ENCODE data around the gene GNA14. TPM values are rescaled to one million over a fixed set of nuclear protein-coding genes. Genes with fewer than 3 reads are reported as not detected.
"Not testable (repeated sequence)": the region's sequence is repeated elsewhere in the genome, so short reads cannot be mapped to it uniquely, and the experiment has no call there.

GNA14 gene
- 1 to 10 TPM in 1 of 3 donors, not detected in 2; 1.8 TPM for total RNA-seq
- total RNA-seq (2013), result not detected

DNA sequence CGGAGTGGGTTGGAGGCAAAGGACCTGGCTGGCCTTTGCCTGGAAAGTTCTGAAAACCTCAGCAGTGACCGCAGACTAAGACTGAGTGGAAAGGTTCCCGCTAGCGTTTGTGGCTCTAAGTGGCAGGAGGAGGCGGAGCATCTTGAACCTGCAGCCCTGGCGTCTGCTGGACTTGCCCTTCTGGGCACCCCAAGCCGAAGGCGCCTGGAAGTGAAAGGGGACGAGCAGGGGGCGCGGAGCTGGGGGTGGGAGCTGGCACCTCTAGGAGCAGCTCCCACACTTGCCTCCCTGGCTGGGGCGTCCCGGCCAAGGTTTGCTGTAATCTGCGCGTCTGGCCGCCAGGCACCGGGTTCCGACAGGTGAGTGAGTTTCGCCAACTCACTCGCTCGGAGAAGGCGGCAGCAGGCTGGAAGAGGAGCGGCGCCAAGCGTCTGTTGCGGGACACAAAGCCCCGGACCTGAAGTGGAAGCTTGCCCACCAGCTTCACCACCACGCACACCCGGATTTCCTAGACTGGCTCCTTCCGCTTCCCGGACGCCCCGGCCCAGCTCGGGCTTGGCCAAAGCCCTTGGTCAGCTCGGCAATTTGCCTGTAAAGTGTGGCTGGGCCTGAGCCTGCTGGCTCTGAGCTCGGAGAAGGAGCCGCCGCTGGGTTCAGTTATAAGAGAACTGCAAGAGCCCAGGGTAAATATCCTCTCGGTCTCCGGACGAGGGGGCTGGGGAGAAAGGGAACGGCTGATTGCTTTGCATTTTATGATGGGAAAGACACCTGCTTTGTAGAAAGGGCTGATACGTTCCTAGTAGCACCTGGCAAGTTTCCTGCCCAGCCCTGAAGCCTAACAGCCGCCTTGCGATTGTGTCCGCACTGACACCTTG lies at the start of gene GNA14:
Gene GNA14 (minus strand): TSS at position 89 of the 875 bp plus-strand sequence. CDS start 529 bp downstream, outside the sequence.
- intact Hi-C loops (cut with micrococcal nuclease), result no loop called here
- Histone ChIP-seq H3K9me3 (ENCODE audit: control insufficient read depth, insufficient read depth, low read length) (no peaks in the 10 kb centered on the region), H3K27me3 (ENCODE audit: control insufficient read depth, insufficient read depth, low read length) (peaks cover 28% of the 10 kb centered on the region), H3K4me1 (ENCODE audit: control insufficient read depth, insufficient read depth, low read length) (peaks cover 12% of the 10 kb centered on the region), H3K36me3 (ENCODE audit: control insufficient read depth, insufficient read depth, low read length) (no peaks in the 10 kb centered on the region), H3K4me3 (ENCODE audit: low read length) (no peak within 1 kb of the TSS), H3K27ac (ENCODE audit: low read length) (no peak within 1 kb of the TSS)
- no peak for DNase-seq
- peaks cover 7 to 13% of the 10 kb centered on the region in 2 donors for H3K4me1 Mint-ChIP-seq
- no peaks in the 10 kb centered on the region for H3K9me3 Mint-ChIP-seq
- TF ChIP-seq, protein P1, sequence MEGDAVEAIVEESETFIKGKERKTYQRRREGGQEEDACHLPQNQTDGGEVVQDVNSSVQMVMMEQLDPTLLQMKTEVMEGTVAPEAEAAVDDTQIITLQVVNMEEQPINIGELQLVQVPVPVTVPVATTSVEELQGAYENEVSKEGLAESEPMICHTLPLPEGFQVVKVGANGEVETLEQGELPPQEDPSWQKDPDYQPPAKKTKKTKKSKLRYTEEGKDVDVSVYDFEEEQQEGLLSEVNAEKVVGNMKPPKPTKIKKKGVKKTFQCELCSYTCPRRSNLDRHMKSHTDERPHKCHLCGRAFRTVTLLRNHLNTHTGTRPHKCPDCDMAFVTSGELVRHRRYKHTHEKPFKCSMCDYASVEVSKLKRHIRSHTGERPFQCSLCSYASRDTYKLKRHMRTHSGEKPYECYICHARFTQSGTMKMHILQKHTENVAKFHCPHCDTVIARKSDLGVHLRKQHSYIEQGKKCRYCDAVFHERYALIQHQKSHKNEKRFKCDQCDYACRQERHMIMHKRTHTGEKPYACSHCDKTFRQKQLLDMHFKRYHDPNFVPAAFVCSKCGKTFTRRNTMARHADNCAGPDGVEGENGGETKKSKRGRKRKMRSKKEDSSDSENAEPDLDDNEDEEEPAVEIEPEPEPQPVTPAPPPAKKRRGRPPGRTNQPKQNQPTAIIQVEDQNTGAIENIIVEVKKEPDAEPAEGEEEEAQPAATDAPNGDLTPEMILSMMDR (IDR thresholded peaks at IDR 0.05), result no peak
- no peaks in the 10 kb centered on the region for H3K36me3 Mint-ChIP-seq
- no peak within 1 kb of the TSS for H3K27ac Mint-ChIP-seq
- H3K27me3 Mint-ChIP-seq (ENCODE audit: low read depth in 2 of 2), result peaks cover 42 to 45% of the 10 kb centered on the region in 2 donors
- H3K4me3 Mint-ChIP-seq, result no peak within 1 kb of the TSS
- no peak for ATAC-seq
- WGBS (ENCODE audit: insufficient coverage), result 7% methylated on average over 46 of the region's 46 CpGs

DNA sequence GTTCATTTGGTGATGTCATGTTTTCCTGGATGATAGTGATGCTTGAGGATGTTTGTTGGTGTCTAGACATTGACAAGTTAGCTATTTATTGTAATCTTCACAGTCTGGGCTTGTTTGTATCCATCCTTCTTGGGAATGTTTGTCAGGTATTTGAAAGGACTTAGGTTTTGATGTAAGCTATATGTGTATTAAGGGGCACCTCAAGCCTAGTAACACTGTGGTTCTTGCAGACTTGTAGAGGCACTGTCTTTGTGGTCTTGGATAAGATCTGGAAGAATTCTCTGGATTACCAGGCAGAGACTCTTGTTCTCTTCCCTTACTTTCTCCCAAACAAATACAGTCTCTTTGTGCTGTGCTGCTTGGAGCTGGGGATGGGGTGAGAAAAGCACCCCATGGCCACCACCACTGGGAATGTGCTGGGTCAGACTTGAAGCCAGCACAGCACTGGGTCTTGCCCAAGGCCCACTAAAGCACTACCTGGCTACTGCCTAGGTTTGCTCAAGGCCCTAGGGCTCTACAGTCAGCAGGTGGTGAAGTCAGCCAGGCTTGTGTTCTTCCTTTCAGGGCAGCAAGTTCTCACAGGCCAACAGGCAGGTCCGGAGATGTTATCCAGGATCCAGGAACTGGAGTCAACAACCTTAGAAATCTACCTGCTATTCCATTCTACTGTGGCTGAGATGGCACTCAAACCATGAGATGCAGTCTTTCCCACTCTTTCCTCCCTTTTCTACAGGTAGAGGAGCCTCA lies 49.3 kb upstream of the GNA14 start:
- H3K4me1 ChIP-seq (ENCODE audit: control insufficient read depth, insufficient read depth, low read length), result no peaks in the 10 kb centered on the region
- DNase-seq (no peak), ATAC-seq (no peak)
- TF ChIP-seq, protein P1 (IDR thresholded peaks at IDR 0.05), result no peak
- no peak overlapping the region for H3K27ac Mint-ChIP-seq
- no peaks in the 10 kb centered on the region for H3K27me3 ChIP-seq (ENCODE audit: control insufficient read depth, insufficient read depth, low read length)
- no peak overlapping the region for H3K27ac ChIP-seq (ENCODE audit: low read length)
- H3K9me3 ChIP-seq (ENCODE audit: control insufficient read depth, insufficient read depth, low read length), result no peaks in the 10 kb centered on the region
- no peak overlapping the region for H3K4me3 ChIP-seq (ENCODE audit: low read length)
- peaks cover 13 to 32% of the 10 kb centered on the region in 2 donors for H3K27me3 Mint-ChIP-seq (ENCODE audit: low read depth in 2 of 2)
- no peaks in the 10 kb centered on the region for H3K36me3 Mint-ChIP-seq
- no peaks in the 10 kb centered on the region for H3K4me1 Mint-ChIP-seq
- intact Hi-C loops (cut with micrococcal nuclease), result no loop called here
- H3K9me3 Mint-ChIP-seq, result no peaks in the 10 kb centered on the region
- no peak overlapping the region for H3K4me3 Mint-ChIP-seq
- H3K36me3 ChIP-seq (ENCODE audit: control insufficient read depth, insufficient read depth, low read length), result no peaks in the 10 kb centered on the region
- WGBS (ENCODE audit: insufficient coverage), result 96% methylated on average over 1 of the region's 1 CpG

DNA sequence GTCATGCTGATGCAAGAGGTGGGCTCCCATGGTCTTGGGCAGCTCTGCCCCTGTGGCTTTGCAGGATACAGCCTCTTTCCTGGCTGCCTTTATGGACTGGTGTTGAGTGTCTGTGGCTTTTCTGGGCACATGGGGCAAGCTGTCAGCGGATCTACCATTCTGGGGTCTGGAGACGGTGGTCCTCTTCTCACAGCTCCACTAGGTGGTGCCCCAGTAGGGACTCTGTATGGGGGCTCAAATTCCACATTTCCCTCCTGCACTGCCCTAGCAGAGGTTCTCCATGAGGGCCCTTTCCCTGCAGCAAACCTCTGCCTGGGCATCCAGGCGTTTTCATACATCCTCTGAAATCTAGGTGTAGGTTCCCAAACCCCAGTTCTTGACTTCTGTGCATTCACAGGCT lies 42.6 kb upstream of the GNA14 start:
- H3K4me1 ChIP-seq (ENCODE audit: control insufficient read depth, insufficient read depth, low read length); H3K4me1 Mint-ChIP-seq; H3K9me3 ChIP-seq (ENCODE audit: control insufficient read depth, insufficient read depth, low read length); H3K36me3 ChIP-seq (ENCODE audit: control insufficient read depth, insufficient read depth, low read length); H3K27ac Mint-ChIP-seq; H3K27me3 ChIP-seq (ENCODE audit: control insufficient read depth, insufficient read depth, low read length); ATAC-seq; H3K4me3 ChIP-seq (ENCODE audit: low read length); intact Hi-C loops (cut with micrococcal nuclease); H3K4me3 Mint-ChIP-seq; H3K9me3 Mint-ChIP-seq; DNase-seq; H3K36me3 Mint-ChIP-seq; H3K27ac ChIP-seq (ENCODE audit: low read length): not testable (repeated sequence)
- 85% methylated on average over 3 of the region's 3 CpGs for WGBS (ENCODE audit: insufficient coverage)
- peaks cover 14 to 23% of the 10 kb centered on the region in 2 donors for H3K27me3 Mint-ChIP-seq (ENCODE audit: low read depth in 2 of 2)

DNA sequence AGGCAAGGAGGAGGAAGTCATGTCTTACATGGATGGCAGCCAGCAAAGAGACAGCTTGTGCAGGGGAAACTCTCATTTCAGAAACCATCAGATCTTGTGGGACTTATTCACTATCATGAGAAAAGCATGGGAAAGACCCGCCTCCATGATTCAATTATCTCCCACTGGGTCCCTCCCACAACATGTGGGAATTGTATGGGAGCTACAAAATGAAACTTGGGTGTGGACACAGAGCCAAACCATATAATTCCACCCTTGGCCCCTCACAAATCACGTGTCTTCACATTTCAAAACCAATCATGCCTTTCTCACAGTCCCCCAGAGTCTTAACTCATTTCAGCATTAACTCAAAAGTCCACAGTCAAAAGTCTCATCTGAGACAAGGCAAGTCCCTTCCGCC lies 42.0 kb upstream of the GNA14 start:
- not testable (repeated sequence) for H3K27me3 ChIP-seq (ENCODE audit: control insufficient read depth, insufficient read depth, low read length)
- H3K27me3 Mint-ChIP-seq (ENCODE audit: low read depth in 2 of 2), result peaks cover 14 to 18% of the 10 kb centered on the region in 2 donors

DNA sequence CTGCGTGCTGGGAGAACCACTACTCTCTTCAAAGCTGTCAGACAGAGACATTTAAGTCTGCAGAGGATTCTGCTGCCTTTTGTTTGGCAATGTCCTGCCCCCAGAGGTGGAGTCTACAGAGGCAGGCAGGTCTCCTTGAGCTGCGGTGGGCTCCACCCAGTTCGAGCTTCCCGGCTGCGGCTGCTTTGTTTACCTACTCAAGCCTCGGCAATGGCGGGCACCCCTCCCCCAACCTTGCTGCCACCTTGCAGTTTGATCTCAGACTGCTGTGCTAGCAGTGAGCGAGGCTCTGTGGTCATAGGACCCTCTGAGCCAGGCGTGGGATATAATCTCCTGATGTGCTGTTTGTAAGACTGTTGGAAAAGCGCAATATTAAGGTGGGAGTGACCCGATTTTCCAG lies 39.6 kb upstream of the GNA14 start:
- ATAC-seq, H3K27ac Mint-ChIP-seq: not testable (repeated sequence)

More for the DNA sequence above, 42.0 kb upstream of the GNA14 start:
- H3K36me3 Mint-ChIP-seq; H3K27ac ChIP-seq (ENCODE audit: low read length); H3K9me3 Mint-ChIP-seq; DNase-seq; H3K9me3 ChIP-seq (ENCODE audit: control insufficient read depth, insufficient read depth, low read length); intact Hi-C loops (cut with micrococcal nuclease); H3K27ac Mint-ChIP-seq; H3K36me3 ChIP-seq (ENCODE audit: control insufficient read depth, insufficient read depth, low read length); H3K4me3 ChIP-seq (ENCODE audit: low read length); H3K4me1 Mint-ChIP-seq; H3K4me1 ChIP-seq (ENCODE audit: control insufficient read depth, insufficient read depth, low read length); ATAC-seq; H3K4me3 Mint-ChIP-seq: not testable (repeated sequence)
- 95% methylated on average over 3 of the region's 3 CpGs for WGBS (ENCODE audit: insufficient coverage)

More for the DNA sequence above, 39.6 kb upstream of the GNA14 start:
- H3K4me3 Mint-ChIP-seq; H3K27me3 ChIP-seq (ENCODE audit: control insufficient read depth, insufficient read depth, low read length); H3K9me3 ChIP-seq (ENCODE audit: control insufficient read depth, insufficient read depth, low read length); H3K4me1 ChIP-seq (ENCODE audit: control insufficient read depth, insufficient read depth, low read length); DNase-seq; H3K9me3 Mint-ChIP-seq; H3K4me3 ChIP-seq (ENCODE audit: low read length); H3K27ac ChIP-seq (ENCODE audit: low read length); H3K36me3 Mint-ChIP-seq; H3K4me1 Mint-ChIP-seq; H3K36me3 ChIP-seq (ENCODE audit: control insufficient read depth, insufficient read depth, low read length); intact Hi-C loops (cut with micrococcal nuclease): not testable (repeated sequence)
- WGBS (ENCODE audit: insufficient coverage), result 92% methylated on average over 11 of the region's 11 CpGs
- peaks cover 5 to 10% of the 10 kb centered on the region in 2 donors for H3K27me3 Mint-ChIP-seq (ENCODE audit: low read depth in 2 of 2)
